Tibial nerve (tissue), 4 donors: Measurements from ENCODE around the gene ALKBH7. TPM values are rescaled to one million over a fixed set of nuclear protein-coding genes. Genes with fewer than 3 reads are reported as not detected.

Experiments used
- DNase-seq, 2 donors: peaks; one replicate each; pipeline ENCODE4 v3.0.0-alpha.2; 2019; ENCODE audit warnings: low spot score in 2 of 2
- H3K27ac ChIP-seq, 4 donors: fragments of 200-600 bp; sonication (generic) in 3 of 4; one replicate each; pipeline ENCODE4 v1.5.1; 2017 to 2019; ENCODE audit warnings: mild to moderate bottlenecking in 1 of 4
- H3K27me3 ChIP-seq, 2 donors: fragments of 200-600 bp; sonication (generic) in 1 of 2; one replicate each; pipeline versions ENCODE4 v1.5.1 to v1.6.0; 2017 to 2019
- H3K36me3 ChIP-seq, 3 donors: fragments of 200-600 bp; sonication (generic); one replicate each; pipeline ENCODE4 v1.5.1; 2018 to 2019
- H3K4me1 ChIP-seq, 4 donors: fragments of 200-600 bp; sonication (generic) in 3 of 4; one replicate each; pipeline ENCODE4 v1.5.1; 2017 to 2019
- H3K4me3 ChIP-seq, 4 donors: fragments of 200-600 bp; sonication (generic) in 3 of 4; one replicate each; pipeline ENCODE4 v1.5.1; 2017 to 2019; ENCODE audit warnings: mild to moderate bottlenecking in 1 of 4, moderate library complexity in 1 of 4
- H3K9me3 ChIP-seq, 4 donors: fragments of 200-600 bp; sonication (generic) in 3 of 4; one replicate each; pipeline ENCODE4 v1.5.1; 2017 to 2019
- CTCF ChIP-seq, 5 experiments: fragments of 200-600 bp in 3 of 5; fragments of 450-650 bp in 2 of 5; sonication (generic) in 3 of 5; IDR thresholded peaks; one replicate each; pipeline ENCODE4 v1.5.1; 2016 to 2019; ENCODE audit warnings: antibody characterized with exemption in 5 of 5, mild to moderate bottlenecking in 3 of 5, moderate library complexity in 2 of 5
- EP300 ChIP-seq, 2 donors: sonication (generic); formaldehyde crosslinking; IDR thresholded peaks; one replicate each; pipeline ENCODE4 v1.6.1; 2017; ENCODE audit warnings: antibody characterized with exemption in 2 of 2, mild to moderate bottlenecking in 1 of 2
- POLR2A ChIP-seq, 2 donors: fragments of 450-650 bp; IDR thresholded peaks; one replicate each; pipeline ENCODE4 v1.6.1; 2017; ENCODE audit warnings: antibody characterized with exemption in 2 of 2, mild to moderate bottlenecking in 2 of 2, moderate library complexity in 2 of 2
- WGBS, 2 donors: methylation state at CpG; one replicate each; pipeline ENCODE4 v1.1.5; 2018; 5-methylcytosine and 5-hydroxymethylcytosine counted together
- total RNA-seq, 4 donors: library from RNA; depleted of rRNA; stranded (reverse); fragments of >200 nt; gene quantifications; one replicate each; pipeline ENCODE4 v1.1.0, GENCODE V29; 2016

ALKBH7 gene
- total RNA-seq, 4 donors from 2014 or later = 54.0 to 77.6 (median 70.4) TPM

GRCh38 chr19:6412447-6413091 is 40.0 kb downstream of the ALKBH7 start:
- DNase-seq = no peak
- Histone ChIP-seq H3K27me3 (no peaks in the 10 kb centered on the region), H3K4me1 (peaks cover 0 to 27% (median 11%) of the 10 kb centered on the region in 4 donors), H3K36me3 (peaks cover 7 to 39% (median 30%) of the 10 kb centered on the region in 3 donors), H3K9me3 (no peaks in the 10 kb centered on the region), H3K27ac (peak overlapping the region in 3 of 4 donors; percentile 46 to 84 (median 57)), H3K4me3 (no peak overlapping the region)
- WGBS, 2 donors = 39 to 40% methylated on average over 14 to 15 of the region's 15 CpGs
- TF ChIP-seq CTCF (IDR thresholded peaks at IDR 0.05) (peak; percentile 32 to 51 (median 35)), POLR2A (IDR thresholded peaks at IDR 0.05) (no peak)

- Histone ChIP-seq H3K27ac (peak overlapping the region in 3 of 4 donors; percentile 46 to 84 (median 57)), H3K9me3 (no peaks in the 10 kb centered on the region), H3K4me3 (no peak overlapping the region), H3K27me3 (no peaks in the 10 kb centered on the region), H3K36me3 (peaks cover 7 to 46% (median 37%) of the 10 kb centered on the region in 3 donors), H3K4me1 (peaks cover 0 to 34% (median 11%) of the 10 kb centered on the region in 4 donors)
- TF ChIP-seq CTCF (IDR thresholded peaks at IDR 0.05) (no peak), EP300 (IDR thresholded peaks at IDR 0.05) (no peak), POLR2A (IDR thresholded peaks at IDR 0.05) (no peak)
- 27 to 35% methylated on average over 10 of the region's 10 CpGs for WGBS, 2 donors
- DNase-seq = no peak
Observed at GRCh38 chr19:6413291-6413690, 40.7 kb downstream of the ALKBH7 start.

- H3K27me3 ChIP-seq = no peaks in the 10 kb centered on the region
- H3K4me3 ChIP-seq = no peak overlapping the region
- H3K27ac ChIP-seq = peak overlapping the region in 2 of 4 donors; percentile 57 to 84
- H3K36me3 ChIP-seq = peaks cover 7 to 53% (median 42%) of the 10 kb centered on the region in 3 donors
- 59 to 65% methylated on average over 42 of the region's 42 CpGs for WGBS, 2 donors
- no peak for DNase-seq
- peaks cover 0 to 41% (median 11%) of the 10 kb centered on the region in 4 donors for H3K4me1 ChIP-seq
- TF ChIP-seq POLR2A (IDR thresholded peaks at IDR 0.05) = no peak
- TF ChIP-seq CTCF (IDR thresholded peaks at IDR 0.05) = no peak
- no peak for TF ChIP-seq EP300 (IDR thresholded peaks at IDR 0.05)
- no peaks in the 10 kb centered on the region for H3K9me3 ChIP-seq
Observed at GRCh38 chr19:6413721-6414643, 41.4 kb downstream of the ALKBH7 start.

- Histone ChIP-seq H3K27me3 (no peaks in the 10 kb centered on the region), H3K36me3 (peaks cover 7 to 63% (median 42%) of the 10 kb centered on the region in 3 donors), H3K27ac (peak overlapping the region in 1 of 4 donors; percentile 57), H3K9me3 (no peaks in the 10 kb centered on the region), H3K4me1 (peaks cover 0 to 49% (median 11%) of the 10 kb centered on the region in 4 donors), H3K4me3 (no peak overlapping the region)
- no peak for DNase-seq
- 82 to 86% methylated on average over 40 to 43 of the region's 47 CpGs for WGBS, 2 donors
- TF ChIP-seq POLR2A (IDR thresholded peaks at IDR 0.05) = no peak
- TF ChIP-seq CTCF (IDR thresholded peaks at IDR 0.05) = no peak
- TF ChIP-seq EP300 (IDR thresholded peaks at IDR 0.05) = no peak
Observed at GRCh38 chr19:6414793-6415590, 42.4 kb downstream of the ALKBH7 start.
